ENCODE measurements around the gene MALSU1.

DNA sequence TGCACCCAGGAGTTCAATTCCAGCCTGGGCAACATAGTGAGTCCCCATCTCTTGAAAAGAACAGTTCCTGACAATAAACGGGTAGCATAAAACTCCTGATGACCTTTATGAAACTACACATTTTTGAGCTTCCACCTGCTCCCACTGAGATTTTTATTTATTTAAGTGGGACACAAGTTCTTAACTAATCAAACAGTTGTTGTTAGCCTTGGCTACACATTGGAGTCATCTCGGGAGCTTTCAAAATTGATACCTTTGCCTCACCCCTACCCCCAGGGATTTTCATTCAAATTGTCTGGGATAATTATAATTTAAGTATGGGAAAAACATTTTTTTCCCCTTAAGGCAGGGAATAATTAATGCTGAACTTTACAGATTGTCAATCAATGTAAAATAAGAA is 39.3 kb downstream of the MALSU1 start:
- TF ChIP-seq, protein P1, sequence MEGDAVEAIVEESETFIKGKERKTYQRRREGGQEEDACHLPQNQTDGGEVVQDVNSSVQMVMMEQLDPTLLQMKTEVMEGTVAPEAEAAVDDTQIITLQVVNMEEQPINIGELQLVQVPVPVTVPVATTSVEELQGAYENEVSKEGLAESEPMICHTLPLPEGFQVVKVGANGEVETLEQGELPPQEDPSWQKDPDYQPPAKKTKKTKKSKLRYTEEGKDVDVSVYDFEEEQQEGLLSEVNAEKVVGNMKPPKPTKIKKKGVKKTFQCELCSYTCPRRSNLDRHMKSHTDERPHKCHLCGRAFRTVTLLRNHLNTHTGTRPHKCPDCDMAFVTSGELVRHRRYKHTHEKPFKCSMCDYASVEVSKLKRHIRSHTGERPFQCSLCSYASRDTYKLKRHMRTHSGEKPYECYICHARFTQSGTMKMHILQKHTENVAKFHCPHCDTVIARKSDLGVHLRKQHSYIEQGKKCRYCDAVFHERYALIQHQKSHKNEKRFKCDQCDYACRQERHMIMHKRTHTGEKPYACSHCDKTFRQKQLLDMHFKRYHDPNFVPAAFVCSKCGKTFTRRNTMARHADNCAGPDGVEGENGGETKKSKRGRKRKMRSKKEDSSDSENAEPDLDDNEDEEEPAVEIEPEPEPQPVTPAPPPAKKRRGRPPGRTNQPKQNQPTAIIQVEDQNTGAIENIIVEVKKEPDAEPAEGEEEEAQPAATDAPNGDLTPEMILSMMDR (IDR thresholded peaks at IDR 0.05), result no peak
- TF ChIP-seq POLR2A (IDR thresholded peaks at IDR 0.05), result no peak
